Endothelial cell of umbilical vein (primary cell): Measurements from ENCODE around the gene TSG101. TPM values are rescaled to one million over a fixed set of nuclear protein-coding genes. Genes with fewer than 3 reads are reported as not detected.

ENCODE experiments used
- BruUV-seq: library from RNA; stranded (reverse); fragments of 400-500 nt; replicated peaks from 2 replicates; lab custom pipeline; 2021; lab: Mats Ljungman, UMichigan
- CTCF ChIA-PET: fragments of 300-600, 350-600 bp; sonication (Branson Sonifier 250); formaldehyde crosslinking; loops from one replicate; lab custom pipeline; 2021; ENCODE audit warnings: antibody characterized with exemption, inconsistent platforms; lab: Charles Lee
- POLR2A ChIA-PET: fragments of 300-600, 350-600 bp; sonication (Branson Sonifier 250); formaldehyde crosslinking; loops from one replicate; lab custom pipeline; 2021; ENCODE audit warnings: antibody characterized with exemption, inconsistent platforms; lab: Charles Lee
- DNase-seq: peaks from one replicate; pipeline ENCODE4 v3.0.0-alpha.2; 2011; ENCODE audit warnings: low read depth, low spot score
- FAIRE-seq: peaks from 2 replicates; lab custom pipeline; 2011; peaks lifted over from hg19 to GRCh38; lab: Jason Lieb, UNC
- H2AFZ ChIP-seq: 2 replicates; pipeline ENCODE4 v1.6.0; 2012; ENCODE audit warnings: low read depth, low read length, control low read depth, inconsistent platforms
- H3K27ac ChIP-seq: 2 replicates; pipeline ENCODE4 v1.5.1; 2011; ENCODE audit warnings: low read depth, mild to moderate bottlenecking, control low read depth, low read length, moderate library complexity; ENCODE audit not compliant: insufficient read depth
- H3K27me3 ChIP-seq, 2 experiments: 2 replicates each; pipeline versions ENCODE4 v1.6.0 to v1.6.1; 2011; ENCODE audit warnings: low read length in 2 of 2, mixed read lengths in 1 of 2; ENCODE audit not compliant: control insufficient read depth in 2 of 2, insufficient read depth in 2 of 2
- H3K36me3 ChIP-seq, 2 experiments: 2 replicates in 1 of 2; 3 replicates in 1 of 2; pipeline ENCODE4 v1.5.1; 2011; ENCODE audit warnings: low read length in 2 of 2, mild to moderate bottlenecking in 1 of 2, moderate library complexity in 1 of 2; ENCODE audit not compliant: control insufficient read depth in 2 of 2, insufficient read depth in 2 of 2; ENCODE audit errors: extremely low read depth in 1 of 2
- H3K4me1 ChIP-seq: 3 replicates; pipeline ENCODE4 v1.5.1; 2011; ENCODE audit warnings: mild to moderate bottlenecking, low read length; ENCODE audit not compliant: control insufficient read depth, insufficient read depth; ENCODE audit errors: extremely low read depth
- H3K4me2 ChIP-seq: 2 replicates; pipeline ENCODE4 v1.6.1; 2011; ENCODE audit warnings: low read length, control low read depth, mixed read lengths; ENCODE audit not compliant: insufficient read depth
- H3K4me3 ChIP-seq, 3 experiments: fragments of 200-600 bp in 1 of 3; sonication (generic), shearing (Covaris generic) in 1 of 3; replicated peaks in 1 of 3; 2 replicates each; pipeline ENCODE4 v1.5.1; 2011 to 2016; ENCODE audit warnings: control low read depth in 3 of 3, low read length in 3 of 3, mild to moderate bottlenecking in 2 of 3, inconsistent platforms in 1 of 3, low read depth in 1 of 3, moderate library complexity in 1 of 3; ENCODE audit not compliant: insufficient read depth in 1 of 3
- H3K79me2 ChIP-seq: 2 replicates; pipeline ENCODE4 v1.6.0; 2012; ENCODE audit warnings: low read length, inconsistent platforms; ENCODE audit not compliant: control insufficient read depth, insufficient read depth
- H3K9ac ChIP-seq: replicated peaks from 2 replicates; pipeline ENCODE3; 2011; ENCODE audit warnings: low read length, control low read depth; ENCODE audit not compliant: insufficient read depth; ENCODE audit errors: extremely low read depth
- H3K9me1 ChIP-seq: replicated peaks from 3 replicates; pipeline ENCODE4 v1.6.0; 2011; ENCODE audit warnings: mild to moderate bottlenecking, low read length; ENCODE audit not compliant: control insufficient read depth, insufficient read depth; ENCODE audit errors: extremely low read depth
- H3K9me3 ChIP-seq: replicated peaks from 2 replicates; pipeline ENCODE4 v1.5.1; 2012; ENCODE audit warnings: low read length, inconsistent platforms; ENCODE audit not compliant: control insufficient read depth, insufficient read depth
- H4K20me1 ChIP-seq: replicated peaks from 2 replicates; pipeline ENCODE3; 2011; ENCODE audit warnings: mild to moderate bottlenecking, low read length; ENCODE audit not compliant: control insufficient read depth, insufficient read depth; ENCODE audit errors: extremely low read depth
- EZH2 ChIP-seq: IDR thresholded peaks from 2 replicates; pipeline ENCODE4 v1.6.1; 2012; ENCODE audit warnings: borderline replicate concordance, low read depth, mild to moderate bottlenecking, moderate library complexity, low read length, inconsistent platforms; ENCODE audit not compliant: severe bottlenecking
- FOS ChIP-seq: IDR thresholded peaks from 2 replicates; pipeline ENCODE4 v1.6.1; 2011; ENCODE audit warnings: mild to moderate bottlenecking, low read length, moderate library complexity, borderline replicate concordance; ENCODE audit not compliant: insufficient read depth
- GATA2 ChIP-seq: IDR thresholded peaks from 2 replicates; pipeline ENCODE4 v1.7.0; 2011; ENCODE audit warnings: low read depth, mild to moderate bottlenecking, moderate library complexity, mixed read lengths, low read length; ENCODE audit not compliant: insufficient read length, insufficient read depth
- JUN ChIP-seq: IDR thresholded peaks from 2 replicates; pipeline ENCODE4 v1.6.1; 2011; ENCODE audit warnings: borderline replicate concordance, low read depth; ENCODE audit not compliant: insufficient read length, insufficient read depth
- MYC ChIP-seq: IDR thresholded peaks from one replicate; pipeline ENCODE4 v1.6.1; 2011; ENCODE audit warnings: mild to moderate bottlenecking, low read depth, low read length
- POLR2A ChIP-seq: IDR thresholded peaks from 2 replicates; pipeline ENCODE4 v1.6.1; 2012; ENCODE audit warnings: low read depth, mild to moderate bottlenecking, control low read depth, low read length
- POLR2AphosphoS5 ChIP-seq: IDR thresholded peaks from 2 replicates; pipeline ENCODE4 v1.6.1; 2012; ENCODE audit warnings: low read depth, mild to moderate bottlenecking, control low read depth, low read length, moderate library complexity; ENCODE audit not compliant: insufficient read depth
- dilution Hi-C: fragments of 300-500 bp; cut with MboI; formaldehyde crosslinking; loops from one replicate; pipeline ENCODE4 v1.15.0; 2019; ENCODE audit warnings: low sequenced_read_pairs; ENCODE audit not compliant: extremely low pct_ligation_motif_present
- intact Hi-C: fragments of 100-400 bp; cut with micrococcal nuclease; formaldehyde crosslinking; loops from one replicate; pipeline ENCODE4 v1.10.0; 2022
- polyA plus RNA-seq, 4 experiments: library from polyadenylated mRNA; depleted of rRNA in 3 of 4; stranded (reverse) in 3 of 4; unstranded in 1 of 4; fragments of >200 nt; gene quantifications; 2 replicates each; pipeline versions ENCODE4 v1.2.1 to v1.2.3, GENCODE V29; 2011 to 2012; ENCODE audit warnings: missing spikeins in 1 of 4
- total RNA-seq: library from RNA; stranded (reverse); gene quantifications from 2 replicates; pipeline ENCODE4 v1.2.3, GENCODE V29; 2021
- TF ChIP-seq, protein P1 (sequence below): IDR thresholded peaks from 2 replicates; pipeline ENCODE4 v1.6.1; 2011; ENCODE audit not compliant: insufficient read depth, insufficient read length
- TF ChIP-seq, protein P2 (sequence below), 2 donors: IDR thresholded peaks; 1 replicate in 1 of 2; 2 replicates in 1 of 2; pipeline ENCODE4 v1.5.1; 2011; ENCODE audit warnings: low read length in 2 of 2, mild to moderate bottlenecking in 2 of 2, moderate library complexity in 2 of 2, control low read depth in 1 of 2, inconsistent platforms in 1 of 2, low read depth in 1 of 2; ENCODE audit not compliant: insufficient read depth in 1 of 2; ENCODE audit errors: extremely low read depth in 1 of 2

The TSG101 gene
- total and polyA plus RNA-seq, 2 donors (not counting 3 experiments of a cell fraction or from before 2014, with no cell fraction given): 41.3 to 163 TPM

DNA sequence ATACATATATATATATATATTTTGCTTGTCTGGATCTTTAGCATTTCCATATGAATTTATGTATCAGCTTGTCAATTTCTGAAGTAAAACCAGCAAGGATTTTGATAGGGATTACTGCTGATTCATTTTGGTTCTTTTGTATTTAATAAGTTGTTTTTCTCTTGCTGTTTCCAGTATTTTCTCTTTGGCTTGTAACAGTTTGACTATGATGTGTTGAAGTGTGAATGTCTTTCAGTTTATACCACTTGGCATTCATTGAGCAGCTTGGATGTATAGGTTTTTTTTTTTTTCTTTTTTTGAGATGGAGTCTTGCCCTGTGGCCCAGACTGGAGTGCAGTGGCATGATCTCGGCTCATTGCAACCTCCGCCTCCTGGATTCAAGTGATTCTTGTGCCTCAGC, 58.7 kb downstream of the TSG101 start:
- H3K79me2 ChIP-seq: no peaks in the 10 kb centered on the region
- H3K9me3 ChIP-seq: no peaks in the 10 kb centered on the region
- H3K36me3 ChIP-seq: no peaks in the 10 kb centered on the region
- no peaks in the 10 kb centered on the region for H3K27me3 ChIP-seq
- no peak for FAIRE-seq
- no peaks in the 10 kb centered on the region for H3K9me1 ChIP-seq
- intact Hi-C loops (no loop called here), dilution Hi-C loops (no loop called here)
- DNase-seq: no peak
- no peak overlapping the region for H3K9ac ChIP-seq
- no peaks in the 10 kb centered on the region for H4K20me1 ChIP-seq
- H3K4me2 ChIP-seq: no peak overlapping the region
- POLR2A ChIA-PET: interaction anchor here (1.1 kb wide), 1 partner anchor 59 kb away, joined by 3 read pairs; no protein-coding TSS in a partner anchor
- CTCF ChIA-PET: no interaction called here
- H3K4me3 ChIP-seq: no peak overlapping the region
- H3K27ac ChIP-seq: no peak overlapping the region
- H2AFZ ChIP-seq: no peak overlapping the region
- no peaks in the 10 kb centered on the region for H3K4me1 ChIP-seq
- TF ChIP-seq FOS (no peak), POLR2A (no peak), MYC (no peak), GATA2 (no peak), POLR2AphosphoS5 (no peak), JUN (no peak), EZH2 (no peak)
- TF ChIP-seq, protein P1, sequence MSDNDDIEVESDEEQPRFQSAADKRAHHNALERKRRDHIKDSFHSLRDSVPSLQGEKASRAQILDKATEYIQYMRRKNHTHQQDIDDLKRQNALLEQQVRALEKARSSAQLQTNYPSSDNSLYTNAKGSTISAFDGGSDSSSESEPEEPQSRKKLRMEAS: no peak
- TF ChIP-seq, protein P2, sequence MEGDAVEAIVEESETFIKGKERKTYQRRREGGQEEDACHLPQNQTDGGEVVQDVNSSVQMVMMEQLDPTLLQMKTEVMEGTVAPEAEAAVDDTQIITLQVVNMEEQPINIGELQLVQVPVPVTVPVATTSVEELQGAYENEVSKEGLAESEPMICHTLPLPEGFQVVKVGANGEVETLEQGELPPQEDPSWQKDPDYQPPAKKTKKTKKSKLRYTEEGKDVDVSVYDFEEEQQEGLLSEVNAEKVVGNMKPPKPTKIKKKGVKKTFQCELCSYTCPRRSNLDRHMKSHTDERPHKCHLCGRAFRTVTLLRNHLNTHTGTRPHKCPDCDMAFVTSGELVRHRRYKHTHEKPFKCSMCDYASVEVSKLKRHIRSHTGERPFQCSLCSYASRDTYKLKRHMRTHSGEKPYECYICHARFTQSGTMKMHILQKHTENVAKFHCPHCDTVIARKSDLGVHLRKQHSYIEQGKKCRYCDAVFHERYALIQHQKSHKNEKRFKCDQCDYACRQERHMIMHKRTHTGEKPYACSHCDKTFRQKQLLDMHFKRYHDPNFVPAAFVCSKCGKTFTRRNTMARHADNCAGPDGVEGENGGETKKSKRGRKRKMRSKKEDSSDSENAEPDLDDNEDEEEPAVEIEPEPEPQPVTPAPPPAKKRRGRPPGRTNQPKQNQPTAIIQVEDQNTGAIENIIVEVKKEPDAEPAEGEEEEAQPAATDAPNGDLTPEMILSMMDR (IDR thresholded peaks at IDR 0.05; ENCODE audit: extremely low read depth in 1 of 2, insufficient read depth in 1 of 2, low read depth in 1 of 2, low read length in 2 of 2): no peak
- no TSS peak for BruUV-seq
